WTC11 (cell line): Measurements from ENCODE around the gene CD3G.

Source experiments
- CTCF ChIP-seq: fragments of 200-600 bp; IDR thresholded peaks from 2 replicates; pipeline ENCODE4 v1.8.0; 2022; ENCODE audit warnings: antibody characterized with exemption
- RELA ChIP-seq: sonication (generic); formaldehyde crosslinking; IDR thresholded peaks from 2 replicates; pipeline ENCODE4 v1.8.1; 2022; ENCODE audit warnings: missing genetic modification reagents, mild to moderate bottlenecking, borderline replicate concordance
- SP1 ChIP-seq: sonication (generic); formaldehyde crosslinking; conservative IDR thresholded peaks from 2 replicates; pipeline ENCODE4 v1.8.1; 2022; ENCODE audit warnings: missing genetic modification reagents
- ZNF232 ChIP-seq: sonication (generic); formaldehyde crosslinking; IDR thresholded peaks from 2 replicates; pipeline ENCODE4 v1.8.0; 2022; ENCODE audit warnings: mild to moderate bottlenecking, missing genetic modification reagents
- TF ChIP-seq, protein P1 (sequence below): sonication (generic); formaldehyde crosslinking; IDR thresholded peaks from 2 replicates; pipeline ENCODE4 v1.8.1; 2022; ENCODE audit warnings: mild to moderate bottlenecking, missing genetic modification reagents, moderate library complexity, borderline replicate concordance

DNA sequence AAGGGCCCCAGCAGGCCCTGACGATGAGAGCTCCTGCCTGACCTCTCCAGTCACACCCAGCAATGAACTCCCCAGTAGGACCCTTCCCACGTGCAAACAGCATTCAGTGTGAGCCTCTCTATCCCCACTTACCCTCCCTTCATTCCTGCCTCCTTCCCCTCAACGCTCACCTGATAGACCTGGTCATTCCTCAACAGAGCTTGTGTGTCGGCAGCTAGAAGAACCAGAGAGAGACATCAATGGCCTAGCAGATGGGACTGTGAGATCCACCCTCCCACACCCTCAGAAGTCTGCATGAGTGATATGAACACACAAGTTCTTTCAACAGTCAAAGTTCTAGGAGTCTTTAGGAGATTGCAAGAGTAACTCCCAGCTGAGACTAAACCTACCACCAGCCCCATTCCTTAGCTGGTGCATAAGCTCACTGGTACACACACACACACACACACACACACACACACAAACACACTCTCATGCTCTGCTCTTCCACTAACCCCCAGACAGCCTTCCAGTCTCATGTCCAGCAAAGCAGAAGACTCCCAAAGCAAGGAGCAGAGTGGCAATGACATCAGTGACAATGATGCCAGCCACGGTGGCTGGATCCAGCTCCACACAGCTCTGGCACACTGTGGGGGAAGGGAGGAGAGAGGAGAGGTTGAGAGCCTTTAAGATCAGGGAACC, 4.7 kb upstream of the CD3G start:
- TF ChIP-seq RELA (no peak), ZNF232 (CRISPR knock-in tag) (no peak), CTCF (no peak), SP1 (CRISPR knock-in tag) (no peak)
- TF ChIP-seq, protein P1, sequence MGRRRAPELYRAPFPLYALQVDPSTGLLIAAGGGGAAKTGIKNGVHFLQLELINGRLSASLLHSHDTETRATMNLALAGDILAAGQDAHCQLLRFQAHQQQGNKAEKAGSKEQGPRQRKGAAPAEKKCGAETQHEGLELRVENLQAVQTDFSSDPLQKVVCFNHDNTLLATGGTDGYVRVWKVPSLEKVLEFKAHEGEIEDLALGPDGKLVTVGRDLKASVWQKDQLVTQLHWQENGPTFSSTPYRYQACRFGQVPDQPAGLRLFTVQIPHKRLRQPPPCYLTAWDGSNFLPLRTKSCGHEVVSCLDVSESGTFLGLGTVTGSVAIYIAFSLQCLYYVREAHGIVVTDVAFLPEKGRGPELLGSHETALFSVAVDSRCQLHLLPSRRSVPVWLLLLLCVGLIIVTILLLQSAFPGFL (CRISPR knock-in tag) = no peak
